Uterine smooth muscle cell (primary cell): ENCODE results near the gene JPH4. TPM values are rescaled to one million over a fixed set of nuclear protein-coding genes. Genes with fewer than 3 reads are reported as not detected.

Source experiments
- total RNA-seq: library from RNA; depleted of rRNA; stranded (reverse); fragments of >200 nt; gene quantifications from 2 replicates; pipeline ENCODE4 v1.2.3, GENCODE V29; 2014

JPH4 gene
- under 0.01 TPM in 1 of 2 replicates, not detected in the other for total RNA-seq

DNA sequence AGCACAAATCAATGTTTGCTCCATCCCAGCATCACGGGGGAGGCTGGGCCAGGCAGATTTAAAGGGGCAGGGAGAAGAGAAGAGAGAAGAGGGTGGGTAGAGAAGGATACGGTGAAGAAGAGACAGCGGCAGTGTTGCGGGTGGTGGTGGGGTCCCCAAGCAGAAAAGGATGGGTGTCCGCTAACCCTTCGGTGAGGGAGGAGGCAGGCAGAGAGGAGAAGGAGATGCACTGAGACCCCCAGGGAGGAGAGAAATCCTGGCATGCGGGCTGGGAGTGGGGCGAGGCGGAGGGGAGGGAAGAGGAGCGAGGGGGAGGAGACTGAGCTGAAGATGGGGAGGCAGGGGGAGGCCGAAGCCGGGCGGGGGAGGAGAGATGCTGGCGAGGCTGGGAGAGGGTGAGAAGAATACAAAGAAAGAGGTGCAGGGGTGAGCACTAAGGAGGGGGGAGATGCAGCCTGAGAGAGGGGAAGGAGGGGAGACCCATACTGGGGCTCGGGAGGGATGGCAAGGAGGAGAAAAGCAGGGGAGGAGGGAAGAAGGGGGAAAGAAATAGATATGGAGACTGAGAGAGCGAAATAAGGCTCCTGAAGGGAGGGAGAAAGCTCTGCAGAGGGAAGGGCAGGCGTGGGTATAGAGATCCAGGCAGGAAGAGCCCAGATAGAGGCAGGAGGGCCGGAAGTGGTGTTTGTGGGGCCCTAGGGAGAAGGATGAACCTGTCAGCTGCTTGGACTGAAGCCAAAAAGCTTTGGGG is at the start of gene JPH4:
Gene JPH4, minus strand, starts transcription at position 231 of the 751 bp plus-strand sequence. CDS start 1,337 bp downstream, outside the sequence.

DNA sequence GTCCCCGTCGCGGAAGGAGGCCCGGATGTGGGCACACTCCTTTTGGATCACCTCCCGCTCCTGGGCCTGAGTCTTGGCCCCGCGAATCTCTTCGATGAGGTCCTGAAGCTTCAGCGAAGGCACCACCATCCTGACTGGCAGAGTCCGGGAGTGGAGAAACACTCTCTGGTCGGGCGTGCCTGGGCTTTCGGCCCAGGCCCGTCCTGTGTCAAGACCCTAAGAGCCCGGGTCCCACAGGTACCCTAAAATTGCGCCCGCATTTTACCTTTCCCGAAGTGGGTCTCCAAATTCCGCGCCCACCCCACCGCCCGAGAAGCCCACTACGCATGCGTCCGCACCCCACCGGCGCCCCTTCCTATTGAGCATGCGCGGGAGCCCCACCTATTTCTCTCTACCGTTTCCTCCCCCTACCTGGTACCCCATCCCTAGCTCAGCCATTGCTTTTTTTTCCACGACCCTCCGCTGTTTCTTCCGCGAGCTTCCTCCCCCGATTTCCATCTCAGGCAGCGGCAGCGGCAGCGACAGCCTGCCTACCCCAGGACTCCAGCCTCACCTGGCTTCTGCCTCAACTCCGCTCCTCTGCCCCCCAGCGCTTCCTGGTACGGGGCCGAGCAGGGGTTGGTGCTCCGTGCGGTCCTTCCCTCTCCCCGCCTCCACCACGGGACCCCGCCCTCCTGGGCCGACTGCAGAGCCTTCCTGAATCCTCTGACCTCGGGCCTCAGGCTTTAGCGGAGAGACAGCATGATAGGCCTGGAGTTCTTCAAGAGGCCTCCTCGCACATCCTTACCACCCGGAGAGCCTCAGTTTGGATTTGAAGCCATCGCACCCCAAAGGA is 11.2 kb downstream of the JPH4 start, which contains the start of gene AP1G2:
Gene AP1G2, minus strand, starts transcription at position 606 of the 835 bp plus-strand sequence. Its CDS starts 477 bp downstream, at position 129.

DNA sequence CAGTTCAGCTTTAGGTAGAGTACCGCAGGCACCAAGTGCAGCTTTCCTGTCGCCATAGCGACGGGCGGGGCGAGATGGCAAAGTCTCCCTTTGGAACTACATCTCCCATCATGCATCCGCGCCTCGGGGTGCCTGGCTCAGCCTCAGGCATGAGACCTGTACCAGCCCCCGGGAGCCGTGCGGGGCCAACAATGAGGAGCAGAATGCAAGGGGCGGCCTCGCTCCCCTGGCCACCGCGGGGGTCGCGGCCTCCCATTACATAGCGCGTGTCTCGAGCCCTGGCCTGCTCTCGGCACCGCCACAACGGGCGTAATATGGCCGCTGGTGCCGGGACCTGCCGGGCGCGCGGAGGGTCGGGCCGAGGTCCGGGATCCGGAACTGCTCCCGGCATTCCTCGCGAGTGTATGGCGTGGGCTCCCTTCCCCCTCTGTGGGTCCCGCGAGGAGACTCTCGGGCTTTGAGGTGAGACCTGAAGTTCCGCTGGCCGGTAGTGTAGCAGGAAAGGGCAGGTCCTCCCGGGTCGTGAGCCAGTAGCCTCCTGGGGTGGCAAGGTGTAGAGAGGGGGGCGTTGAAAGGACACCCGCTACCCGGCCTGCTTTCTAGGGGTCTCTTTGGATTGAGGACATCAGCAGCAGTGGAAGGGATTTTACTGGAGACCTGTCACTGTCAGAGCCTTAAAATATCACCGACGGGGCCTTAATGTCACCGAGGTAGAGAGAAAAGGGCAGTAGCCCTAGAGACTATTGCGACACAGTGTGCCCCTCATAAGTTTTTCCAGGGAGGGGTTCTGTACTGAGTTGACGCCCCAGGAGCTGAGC is 22.5 kb downstream of the JPH4 start, which contains the start of gene THTPA:
Gene THTPA, plus strand, starts transcription at position 390 of the 818 bp plus-strand sequence. CDS start 487 bp downstream, outside the sequence.

DNA sequence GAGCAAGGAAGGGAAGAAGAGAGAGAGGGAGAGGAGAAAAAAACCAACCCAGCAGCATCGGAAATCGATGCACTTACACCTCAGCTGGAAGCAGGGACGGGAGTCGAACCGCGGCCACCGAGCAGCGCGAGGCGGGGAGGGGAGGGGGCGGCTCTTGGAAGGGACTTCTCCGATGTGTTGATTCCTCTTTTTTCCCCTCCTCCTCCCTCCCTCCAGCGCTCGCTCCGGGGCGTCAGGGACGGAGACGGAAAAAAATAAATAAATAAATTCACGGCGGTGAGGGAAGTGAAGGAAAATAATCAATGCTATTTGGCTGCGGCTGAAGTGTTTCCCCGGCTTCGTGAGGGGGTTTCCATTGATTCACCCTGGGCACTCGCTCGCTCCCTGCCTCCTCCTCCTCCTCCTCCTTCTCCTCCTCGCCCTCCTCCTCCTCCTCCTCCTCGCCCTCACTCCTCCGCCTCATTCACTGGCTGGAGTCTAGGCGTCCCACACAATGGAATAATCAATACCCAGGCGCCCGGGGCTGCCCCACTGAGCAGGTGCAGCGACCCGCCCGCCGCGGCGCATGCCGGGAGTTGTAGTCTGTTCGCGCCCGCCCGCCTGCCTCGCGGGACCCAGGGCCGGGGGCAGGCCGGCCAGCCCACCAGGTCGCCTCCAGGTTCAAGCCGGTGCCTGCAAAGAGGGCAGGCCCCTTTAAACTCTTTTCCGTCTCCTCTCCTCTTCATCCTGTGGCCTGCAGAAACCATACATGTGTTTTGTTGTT is 27.1 kb downstream of the JPH4 start, which contains the start of gene ZFHX2:
Gene ZFHX2, minus strand, starts transcription at position 500 of the 763 bp plus-strand sequence. CDS start 16,440 bp downstream, outside the sequence.

Other genes starting within 250 kb of the JPH4 start
- 8.1 and 36.4 TPM in 2 replicates for gene SLC22A17, start 225.9 kb downstream of the JPH4 start, total RNA-seq
- gene EFS, start 213.6 kb downstream of the JPH4 start, total RNA-seq, result 5.5 and 7.6 TPM in 2 replicates
- gene IL25, start 206.0 kb downstream of the JPH4 start, total RNA-seq, result not detected in 2 replicates
- gene CMTM5, start 201.7 kb downstream of the JPH4 start, total RNA-seq, result 0.22 and 0.50 TPM in 2 replicates
- not detected in 2 replicates for gene MYH6, start 170.5 kb downstream of the JPH4 start, total RNA-seq
- gene MYH7, start 143.1 kb downstream of the JPH4 start, total RNA-seq, result not detected in 2 replicates
- gene NGDN, start 109.1 kb downstream of the JPH4 start, total RNA-seq, result 55.2 and 67.5 TPM in 2 replicates
- gene ZFHX2, start 27.0 kb downstream of the JPH4 start, total RNA-seq, result 0.11 and 0.62 TPM in 2 replicates
- gene THTPA, start 22.5 kb downstream of the JPH4 start, total RNA-seq, result 14.5 and 20.6 TPM in 2 replicates
- 11.6 and 12.1 TPM in 2 replicates for gene AP1G2, start 11.0 kb downstream of the JPH4 start, total RNA-seq
- gene DHRS2, start 57.6 kb upstream of the JPH4 start, total RNA-seq, result 0.22 and 0.25 TPM in 2 replicates